SK-N-MC (cell line): ENCODE results near the gene ZNF845.

Experiments used
- DNase-seq: peaks from one replicate; pipeline ENCODE4 v3.0.0-alpha.2; 2011; ENCODE audit warnings: low read depth, low spot score
- H3K27ac ChIP-seq: fragments of 200-600 bp; sonication (generic); 2 replicates; pipeline ENCODE4 v1.5.1; 2016; ENCODE audit warnings: mixed run types
- H3K36me3 ChIP-seq: fragments of 200-600 bp; sonication (generic); 2 replicates; pipeline ENCODE4 v1.6.1; 2017; ENCODE audit warnings: antibody characterized with exemption, low read length, mixed read lengths; ENCODE audit not compliant: insufficient read depth
- H3K4me3 ChIP-seq: fragments of 200-600 bp; sonication (generic); 2 replicates; pipeline ENCODE4 v1.5.1; 2016
- H3K9ac ChIP-seq: fragments of 200-600 bp; sonication (generic); 2 replicates; pipeline ENCODE4 v1.8.0; 2017; ENCODE audit warnings: mixed run types, mixed read lengths; ENCODE audit not compliant: insufficient read length
- H3K9me3 ChIP-seq: fragments of 200-600 bp; sonication (generic); 2 replicates; pipeline ENCODE4 v1.6.1; 2017; ENCODE audit warnings: low read depth, mild to moderate bottlenecking, antibody characterized with exemption, low read length, moderate library complexity, mixed read lengths
- EZH2 ChIP-seq: fragments of 200-600 bp; sonication (generic); IDR thresholded peaks from one replicate; pipeline ENCODE4 v1.6.1; 2017; ENCODE audit warnings: antibody characterized with exemption
- FOXP2 ChIP-seq: optimal IDR thresholded peaks from 2 replicates; pipeline ENCODE3; 2011; ENCODE audit warnings: mild to moderate bottlenecking, moderate library complexity; ENCODE audit not compliant: insufficient read depth; ENCODE audit errors: extremely low read length, control extremely low read depth
- POLR2AphosphoS5 ChIP-seq: IDR thresholded peaks from 2 replicates; pipeline ENCODE4 v1.6.1; 2012; ENCODE audit warnings: mild to moderate bottlenecking, low read depth, low read length, borderline replicate concordance

The ZNF845 gene

GRCh38 chr19:53365899-53366493 is 32.4 kb downstream of the ZNF845 start:
- H3K4me3 ChIP-seq, result peak overlapping the region; percentile 81
- TF ChIP-seq POLR2AphosphoS5 (no peak), EZH2 (no peak), FOXP2 (no peak)
- no peaks in the 10 kb centered on the region for H3K9me3 ChIP-seq
- no peak for DNase-seq
- H3K27ac ChIP-seq, result no peak overlapping the region
- H3K36me3 ChIP-seq, result no peaks in the 10 kb centered on the region
- H3K9ac ChIP-seq, result peak overlapping the region; percentile 76

- peaks cover 13% of the 10 kb centered on the region for H3K36me3 ChIP-seq
- no peak for TF ChIP-seq POLR2AphosphoS5
- TF ChIP-seq EZH2, result no peak
- no peak for TF ChIP-seq FOXP2
- no peak overlapping the region for H3K27ac ChIP-seq
- no peak for DNase-seq
- no peak overlapping the region for H3K4me3 ChIP-seq
- H3K9me3 ChIP-seq, result 0 out of 2 replicates have a peak, but pooled peaks cover 2% of the 10 kb centered on the region
- no peak overlapping the region for H3K9ac ChIP-seq
Observed at GRCh38 chr19:53372196-53372595, 38.6 kb downstream of the ZNF845 start.

- no peak for DNase-seq
- Histone ChIP-seq H3K36me3 (peaks cover 29% of the 10 kb centered on the region), H3K9me3 (0 out of 2 replicates have a peak, but pooled peaks cover 2% of the 10 kb centered on the region), H3K4me3 (no peak overlapping the region), H3K9ac (no peak overlapping the region), H3K27ac (no peak overlapping the region)
- TF ChIP-seq EZH2 (no peak), FOXP2 (no peak), POLR2AphosphoS5 (no peak)
Observed at GRCh38 chr19:53374288-53374687, 40.7 kb downstream of the ZNF845 start.

GRCh38 chr19:53374743-53375142 is 41.2 kb downstream of the ZNF845 start:
- DNase-seq, result no peak
- no peak overlapping the region for H3K9ac ChIP-seq
- no peak overlapping the region for H3K27ac ChIP-seq
- no peak for TF ChIP-seq FOXP2
- no peak for TF ChIP-seq EZH2
- no peak for TF ChIP-seq POLR2AphosphoS5
- H3K4me3 ChIP-seq, result no peak overlapping the region
- 0 out of 2 replicates have a peak, but pooled peaks cover 2% of the 10 kb centered on the region for H3K9me3 ChIP-seq
- H3K36me3 ChIP-seq, result peaks cover 32% of the 10 kb centered on the region

GRCh38 chr19:53381376-53381775 is 47.8 kb downstream of the ZNF845 start:
- Histone ChIP-seq H3K9ac (no peak overlapping the region), H3K4me3 (no peak overlapping the region), H3K27ac (no peak overlapping the region), H3K36me3 (peaks cover 43% of the 10 kb centered on the region), H3K9me3 (peaks cover 4% of the 10 kb centered on the region; the same call in 1 of the 2 replicates)
- TF ChIP-seq POLR2AphosphoS5, result no peak
- no peak for TF ChIP-seq FOXP2
- no peak for DNase-seq

- no peak for TF ChIP-seq FOXP2
- no peak for TF ChIP-seq EZH2
- TF ChIP-seq POLR2AphosphoS5, result no peak
- Histone ChIP-seq H3K27ac (no peak overlapping the region), H3K4me3 (no peak overlapping the region), H3K36me3 (no peaks in the 10 kb centered on the region), H3K9me3 (peaks cover 4% of the 10 kb centered on the region; the same call in 1 of the 2 replicates), H3K9ac (no peak overlapping the region)
- no peak for DNase-seq
Observed at GRCh38 chr19:53388168-53388567, 54.6 kb downstream of the ZNF845 start.

GRCh38 chr19:53388904-53389303 is 55.4 kb downstream of the ZNF845 start:
- Histone ChIP-seq H3K36me3 (no peaks in the 10 kb centered on the region), H3K27ac (no peak overlapping the region), H3K9me3 (peaks cover 4% of the 10 kb centered on the region; the same call in 1 of the 2 replicates), H3K4me3 (no peak overlapping the region), H3K9ac (no peak overlapping the region)
- no peak for DNase-seq
- TF ChIP-seq FOXP2 (no peak), POLR2AphosphoS5 (no peak), EZH2 (no peak)

- no peak overlapping the region for H3K4me3 ChIP-seq
Observed at GRCh38 chr19:53389571-53389970, 56.0 kb downstream of the ZNF845 start.

GRCh38 chr19:53389978-53390377 is 56.4 kb downstream of the ZNF845 start:
- no peak for DNase-seq
- H3K9me3 ChIP-seq, result no peaks in the 10 kb centered on the region
- TF ChIP-seq EZH2 (no peak), POLR2AphosphoS5 (no peak), FOXP2 (no peak)
- H3K36me3 ChIP-seq, result no peaks in the 10 kb centered on the region
- no peak overlapping the region for H3K4me3 ChIP-seq
- H3K27ac ChIP-seq, result no peak overlapping the region
- no peak overlapping the region for H3K9ac ChIP-seq

More at GRCh38 chr19:53389571-53389970, 56.0 kb downstream of the ZNF845 start:
- no peak overlapping the region for H3K9ac ChIP-seq
- no peak overlapping the region for H3K27ac ChIP-seq
- no peak for DNase-seq
- TF ChIP-seq POLR2AphosphoS5, result no peak
- TF ChIP-seq EZH2, result no peak
- no peak for TF ChIP-seq FOXP2
- H3K9me3 ChIP-seq, result peaks cover 1% of the 10 kb centered on the region; the same call in 1 of the 2 replicates
- H3K36me3 ChIP-seq, result no peaks in the 10 kb centered on the region
